A549 (cell line): ENCODE data around the gene NUMB. TPM values are rescaled to one million over a fixed set of nuclear protein-coding genes. Genes with fewer than 3 reads are reported as not detected.
A peak's percentile ranks its signal among the peaks of the same experiment; 100 is the strongest.

Source experiments
- ATAC-seq, 2 experiments: fragments of 200-7000 bp in 1 of 2; fragments of >200 bp in 1 of 2; cut with Nextera tagmentation in 1 of 2; cut with Tn5 transposase in 1 of 2; 3 replicates each; pipeline versions ENCODE4 v1.8.0 to v1.9.1; 2018 to 2020; ENCODE audit warnings: mild to moderate bottlenecking in 1 of 2, moderate library complexity in 1 of 2
- CTCF ChIA-PET: fragments of 300-600 bp; sonication (Branson Sonifier 250); formaldehyde crosslinking; extraction: SDS; loops from one replicate; lab custom pipeline; 2021; ENCODE audit warnings: antibody characterized with exemption, inconsistent platforms; lab: Yijun Ruan, JAX
- POLR2A ChIA-PET: fragments of 350-600 bp; formaldehyde crosslinking; extraction: SDS; loops from one replicate; lab custom pipeline; 2021; ENCODE audit warnings: antibody characterized with exemption, inconsistent platforms; lab: Yijun Ruan, JAX
- DNase-seq, 2 experiments: peaks; one replicate each; pipeline versions ENCODE4 v3.0.0 to v3.0.0-alpha.2; 2011 to 2016; ENCODE audit warnings: low read depth in 1 of 2, low spot score in 1 of 2
- FAIRE-seq: peaks from 2 replicates; lab custom pipeline; 2011; peaks lifted over from hg19 to GRCh38; lab: Jason Lieb, UNC
- H3K27ac ChIP-seq, 2 experiments: fragments of >200 bp; sonication (Bioruptor Twin); formaldehyde crosslinking; 3 replicates each; pipeline ENCODE4 v1.5.1; 2016 to 2017
- H3K4me1 ChIP-seq: fragments of >200 bp; sonication (Bioruptor Twin); formaldehyde crosslinking; 3 replicates; pipeline ENCODE4 v1.6.1; 2016
- H3K4me2 ChIP-seq: fragments of >200 bp; sonication (Bioruptor Twin); formaldehyde crosslinking; 3 replicates; pipeline ENCODE4 v1.6.1; 2016
- H3K4me3 ChIP-seq: fragments of >200 bp; sonication (Bioruptor Twin); formaldehyde crosslinking; 3 replicates; pipeline ENCODE4 v1.5.1; 2016
- H3K9me3 ChIP-seq: fragments of >200 bp; sonication (Bioruptor Twin); formaldehyde crosslinking; 3 replicates; pipeline ENCODE4 v1.6.1; 2016
- BHLHE40 ChIP-seq: IDR thresholded peaks from 2 replicates; pipeline ENCODE4 v1.6.1; 2012; ENCODE audit warnings: low read depth, low read length, inconsistent platforms
- CBX2 ChIP-seq: fragments of 200-600 bp; sonication (generic); IDR thresholded peaks from 2 replicates; pipeline ENCODE4 v1.6.1; 2016; ENCODE audit warnings: low read depth, mild to moderate bottlenecking, borderline replicate concordance
- CEBPB ChIP-seq, 2 experiments: fragments of >200 bp in 1 of 2; sonication (Bioruptor Twin) in 1 of 2; formaldehyde crosslinking in 1 of 2; IDR thresholded peaks; 2 replicates each; pipeline ENCODE4 v1.6.1; 2012 to 2016
- CTCF ChIP-seq: fragments of >200 bp; sonication (Bioruptor Twin); formaldehyde crosslinking; IDR thresholded peaks from 3 replicates; pipeline ENCODE4 v1.5.1; 2016
- EHF ChIP-seq: fragments of 250-450 bp; sonication (Bioruptor Pico); IDR thresholded peaks from 2 replicates; pipeline ENCODE4 v1.5.0; 2020; ENCODE audit warnings: mild to moderate bottlenecking
- ESRRA ChIP-seq: fragments of 150-350 bp; IDR thresholded peaks from 2 replicates; pipeline ENCODE4 v1.6.1; 2014; ENCODE audit warnings: mild to moderate bottlenecking, low read length, borderline replicate concordance
- HES2 ChIP-seq: fragments of >200 bp; sonication (Bioruptor Twin); formaldehyde crosslinking; IDR thresholded peaks from 2 replicates; pipeline ENCODE4 v1.6.1; 2016
- HEYL ChIP-seq: fragments of 250-450 bp; sonication (Bioruptor Pico); IDR thresholded peaks from 2 replicates; pipeline ENCODE4 v1.8.0; 2021; ENCODE audit warnings: mild to moderate bottlenecking, moderate library complexity
- HOXB13 ChIP-seq: fragments of 250-450 bp; sonication (Bioruptor Pico); IDR thresholded peaks from 2 replicates; pipeline ENCODE4 v1.5.0; 2020; ENCODE audit warnings: low read depth, mild to moderate bottlenecking, moderate library complexity
- HOXB5 ChIP-seq: fragments of 250-450 bp; sonication (Bioruptor Pico); IDR thresholded peaks from 2 replicates; pipeline ENCODE4 v1.5.0; 2020; ENCODE audit warnings: mild to moderate bottlenecking, moderate library complexity
- JUN ChIP-seq, 2 experiments: fragments of >200 bp; sonication (Bioruptor Twin); formaldehyde crosslinking; IDR thresholded peaks; 2 replicates in 1 of 2; 3 replicates in 1 of 2; pipeline ENCODE4 v1.6.1; 2016 to 2017
- MAZ ChIP-seq: fragments of 150-350 bp; IDR thresholded peaks from 2 replicates; pipeline ENCODE4 v1.6.1; 2014; ENCODE audit warnings: antibody characterized with exemption, low read depth, low read length, borderline replicate concordance
- NR3C1 ChIP-seq: fragments of >200 bp; sonication (Bioruptor Twin); formaldehyde crosslinking; IDR thresholded peaks from 3 replicates; pipeline ENCODE4 v1.6.1; 2017
- PBX3 ChIP-seq: IDR thresholded peaks from 2 replicates; pipeline ENCODE4 v1.6.1; 2012
- POLR2A ChIP-seq: IDR thresholded peaks from 2 replicates; pipeline ENCODE4 v1.6.1; 2012; ENCODE audit warnings: mild to moderate bottlenecking, low read length
- POLR2AphosphoS2 ChIP-seq: conservative IDR thresholded peaks from 2 replicates; pipeline ENCODE4 v1.6.1; 2012; ENCODE audit warnings: low read length, improper control_type of control experiment, inconsistent platforms
- RAD21 ChIP-seq, 2 experiments: fragments of >200 bp in 1 of 2; sonication (Bioruptor Twin) in 1 of 2; formaldehyde crosslinking in 1 of 2; IDR thresholded peaks in 1 of 2; conservative IDR thresholded peaks in 1 of 2; 2 replicates in 1 of 2; 3 replicates in 1 of 2; pipeline ENCODE4 v1.6.1; 2012 to 2018; ENCODE audit warnings: inconsistent platforms in 1 of 2
- SMC3 ChIP-seq: fragments of >200 bp; sonication (Bioruptor Twin); formaldehyde crosslinking; IDR thresholded peaks from 3 replicates; pipeline ENCODE4 v1.6.1; 2018; ENCODE audit warnings: inconsistent platforms
- TFCP2L1 ChIP-seq: fragments of 250-450 bp; sonication (Bioruptor Pico); IDR thresholded peaks from 2 replicates; pipeline ENCODE4 v1.5.0; 2021; ENCODE audit warnings: mild to moderate bottlenecking
- TP53 ChIP-seq: fragments of 250-450 bp; sonication (Bioruptor Pico); IDR thresholded peaks from 2 replicates; pipeline ENCODE4 v1.5.0; 2021; ENCODE audit warnings: mild to moderate bottlenecking, moderate library complexity
- ZNF302 ChIP-seq: fragments of 250-450 bp; sonication (Bioruptor Pico); IDR thresholded peaks from 2 replicates; pipeline ENCODE4 v1.9.0; 2021; ENCODE audit warnings: inconsistent platforms, mild to moderate bottlenecking, moderate library complexity
- WGBS: methylation state at CpG from one replicate; pipeline ENCODE4 v1.1.6; 2017; ENCODE audit errors: missing lambda C conversion rate; 5-methylcytosine and 5-hydroxymethylcytosine counted together
- polyA plus RNA-seq, 4 experiments: library from polyadenylated mRNA; depleted of rRNA in 3 of 4; stranded (reverse); fragments of >200 nt; fragmentation: RNase III in 1 of 4; extraction: RNeasy Plus Mini Kit Qiagen cat#74134 plus additional on column Dnase treatment in 1 of 4; gene quantifications; 2 replicates in 3 of 4; 3 replicates in 1 of 4; pipeline ENCODE4 v1.2.3, GENCODE V29; 2011 to 2017
- TF ChIP-seq, protein P1 (sequence below): fragments of 150-350 bp; IDR thresholded peaks from 2 replicates; pipeline ENCODE4 v1.6.1; 2014; ENCODE audit warnings: low read depth, mild to moderate bottlenecking, low read length

The NUMB gene
- polyA plus RNA-seq, 2 of the 4 experiments (the other 2 are of a cell fraction): 40.8 to 151 TPM

GRCh38 chr14:73474952-73475351 is 16.6 kb upstream of the NUMB start:
- DNase-seq (no peak), ATAC-seq (no peak), FAIRE-seq (no peak)
- H3K4me3 ChIP-seq: no peak overlapping the region
- H3K4me2 ChIP-seq: no peak overlapping the region
- no peak overlapping the region for H3K27ac ChIP-seq
- WGBS: 54% methylated on average over 4 of the region's 4 CpGs
- POLR2A ChIA-PET: no interaction called here
- TF ChIP-seq, protein P1, sequence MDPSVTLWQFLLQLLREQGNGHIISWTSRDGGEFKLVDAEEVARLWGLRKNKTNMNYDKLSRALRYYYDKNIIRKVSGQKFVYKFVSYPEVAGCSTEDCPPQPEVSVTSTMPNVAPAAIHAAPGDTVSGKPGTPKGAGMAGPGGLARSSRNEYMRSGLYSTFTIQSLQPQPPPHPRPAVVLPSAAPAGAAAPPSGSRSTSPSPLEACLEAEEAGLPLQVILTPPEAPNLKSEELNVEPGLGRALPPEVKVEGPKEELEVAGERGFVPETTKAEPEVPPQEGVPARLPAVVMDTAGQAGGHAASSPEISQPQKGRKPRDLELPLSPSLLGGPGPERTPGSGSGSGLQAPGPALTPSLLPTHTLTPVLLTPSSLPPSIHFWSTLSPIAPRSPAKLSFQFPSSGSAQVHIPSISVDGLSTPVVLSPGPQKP: no peak
- TF ChIP-seq BHLHE40: no peak
- TF ChIP-seq CEBPB (IDR thresholded peaks at IDR 0.05): no peak
- no peak for TF ChIP-seq CTCF
- no peak for TF ChIP-seq HOXB13 (CRISPR knock-in tag)
- no peak for TF ChIP-seq CBX2
- no peak for TF ChIP-seq HEYL (CRISPR knock-in tag)
- TF ChIP-seq EHF (CRISPR knock-in tag): no peak
- no peak for TF ChIP-seq TFCP2L1 (CRISPR knock-in tag)
- no peak for TF ChIP-seq MAZ
- no peak for TF ChIP-seq SMC3
- H3K4me1 ChIP-seq: 0 out of 3 replicates have a peak, but pooled peaks cover 3% of the 10 kb centered on the region
- H3K9me3 ChIP-seq: no peaks in the 10 kb centered on the region
- CTCF ChIA-PET: interaction anchor here (0.9 to 13.5 kb wide), 4 partner anchors 8 to 302 kb away, joined by 3 to 176 read pairs (median 76); partner anchors contain the start of gene NUMB

- ATAC-seq (peak; percentile 85 to 87), FAIRE-seq (no peak), DNase-seq (peak; percentile 52 to 74)
- ChIA-PET POLR2A (interaction anchor here (0.5 to 1.5 kb wide), 4 partner anchors 14 to 314 kb away, joined by 3 to 8 read pairs (median 6); partner anchors contain the start of gene NUMB), CTCF (interaction anchor here (0.5 to 13.5 kb wide), 84 partner anchors 8 to 1273 kb away, joined by 3 to 176 read pairs (median 5); partner anchors contain the start of genes NUMB, PSEN1 and RIOX1)
- Histone ChIP-seq H3K4me3 (no peak overlapping the region), H3K4me2 (no peak overlapping the region), H3K4me1 (peaks cover 15% of the 10 kb centered on the region; the same call in 1 of the 3 replicates), H3K9me3 (no peaks in the 10 kb centered on the region), H3K27ac (no peak overlapping the region)
- 44% methylated on average over 18 of the region's 18 CpGs for WGBS
- no peak for TF ChIP-seq JUN (IDR thresholded peaks at IDR 0.05)
- TF ChIP-seq NR3C1: no peak
- no peak for TF ChIP-seq POLR2AphosphoS2
- no peak for TF ChIP-seq ZNF302 (CRISPR knock-in tag)
- TF ChIP-seq RAD21 (conservative IDR thresholded peaks at IDR 0.05 in 1 of 2, IDR thresholded peaks at IDR 0.05 in 1 of 2): peak; percentile 94 to 96
- no peak for TF ChIP-seq BHLHE40
- TF ChIP-seq TP53 (CRISPR knock-in tag): no peak
- TF ChIP-seq SMC3: peak; percentile 83
- TF ChIP-seq HES2: no peak
- no peak for TF ChIP-seq EHF (CRISPR knock-in tag)
- peak; percentile 88 for TF ChIP-seq CTCF
- TF ChIP-seq PBX3: no peak
- no peak for TF ChIP-seq ESRRA
- TF ChIP-seq HOXB5 (CRISPR knock-in tag): no peak
- no peak for TF ChIP-seq POLR2A
Observed at GRCh38 chr14:73472185-73473114, 14.1 kb upstream of the NUMB start.
